ENCODE data around the gene IGSF21. TPM values are rescaled to one million over a fixed set of nuclear protein-coding genes. Genes with fewer than 3 reads are reported as not detected.

The IGSF21 gene
- total and polyA plus RNA-seq, 2 of the 8 experiments (the other 6 are each of a cell fraction or from before 2014, with no cell fraction given), result 22.5 to 28.5 TPM

GRCh38 chr1:18322368-18323032 is 214.9 kb downstream of the IGSF21 start (continued):
- TF ChIP-seq CHD7 (IDR thresholded peaks at IDR 0.05; ENCODE audit: insufficient replicate concordance, low read length) (no peak), TAF7 (optimal IDR thresholded peaks at IDR 0.05; ENCODE audit: borderline replicate concordance, low read depth, low read length) (no peak), CREB1 (IDR thresholded peaks at IDR 0.05) (no peak), MAX (IDR thresholded peaks at IDR 0.05) (peak; percentile 100)
- TF ChIP-seq, protein P1, sequence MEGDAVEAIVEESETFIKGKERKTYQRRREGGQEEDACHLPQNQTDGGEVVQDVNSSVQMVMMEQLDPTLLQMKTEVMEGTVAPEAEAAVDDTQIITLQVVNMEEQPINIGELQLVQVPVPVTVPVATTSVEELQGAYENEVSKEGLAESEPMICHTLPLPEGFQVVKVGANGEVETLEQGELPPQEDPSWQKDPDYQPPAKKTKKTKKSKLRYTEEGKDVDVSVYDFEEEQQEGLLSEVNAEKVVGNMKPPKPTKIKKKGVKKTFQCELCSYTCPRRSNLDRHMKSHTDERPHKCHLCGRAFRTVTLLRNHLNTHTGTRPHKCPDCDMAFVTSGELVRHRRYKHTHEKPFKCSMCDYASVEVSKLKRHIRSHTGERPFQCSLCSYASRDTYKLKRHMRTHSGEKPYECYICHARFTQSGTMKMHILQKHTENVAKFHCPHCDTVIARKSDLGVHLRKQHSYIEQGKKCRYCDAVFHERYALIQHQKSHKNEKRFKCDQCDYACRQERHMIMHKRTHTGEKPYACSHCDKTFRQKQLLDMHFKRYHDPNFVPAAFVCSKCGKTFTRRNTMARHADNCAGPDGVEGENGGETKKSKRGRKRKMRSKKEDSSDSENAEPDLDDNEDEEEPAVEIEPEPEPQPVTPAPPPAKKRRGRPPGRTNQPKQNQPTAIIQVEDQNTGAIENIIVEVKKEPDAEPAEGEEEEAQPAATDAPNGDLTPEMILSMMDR (IDR thresholded peaks at IDR 0.05; ENCODE audit: control extremely low read depth in 1 of 3, insufficient read depth in 1 of 3, low read depth in 1 of 3, low read length in 3 of 3), result peak; percentile 63 to 76 (median 71)
- TF ChIP-seq, protein P2, sequence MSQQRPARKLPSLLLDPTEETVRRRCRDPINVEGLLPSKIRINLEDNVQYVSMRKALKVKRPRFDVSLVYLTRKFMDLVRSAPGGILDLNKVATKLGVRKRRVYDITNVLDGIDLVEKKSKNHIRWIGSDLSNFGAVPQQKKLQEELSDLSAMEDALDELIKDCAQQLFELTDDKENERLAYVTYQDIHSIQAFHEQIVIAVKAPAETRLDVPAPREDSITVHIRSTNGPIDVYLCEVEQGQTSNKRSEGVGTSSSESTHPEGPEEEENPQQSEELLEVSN (IDR thresholded peaks at IDR 0.05), result peak; percentile 98
